Measurements from ENCODE around the gene UQCR11.

The UQCR11 gene

GRCh38 chr19:1585243-1585580 lies 20.1 kb downstream of the UQCR11 start:
- no peak for DNase-seq

GRCh38 chr19:1584500-1585242 lies 20.6 kb downstream of the UQCR11 start:
- DNase-seq = no peak

- no peak for DNase-seq
Measured at GRCh38 chr19:1582201-1582600, 23.1 kb downstream of the UQCR11 start.

GRCh38 chr19:1580957-1581356 lies 24.3 kb downstream of the UQCR11 start:
- no peak for DNase-seq

- DNase-seq = no peak
Measured at GRCh38 chr19:1580382-1580781, 24.9 kb downstream of the UQCR11 start.

GRCh38 chr19:1579222-1579621 lies 26.0 kb downstream of the UQCR11 start:
- DNase-seq = no peak

- no peak for DNase-seq
Measured at GRCh38 chr19:1577929-1578618, 27.2 kb downstream of the UQCR11 start.

GRCh38 chr19:1577090-1577928 lies 28.0 kb downstream of the UQCR11 start:
- no peak for DNase-seq

- DNase-seq = no peak
Measured at GRCh38 chr19:1576242-1577089, 28.8 kb downstream of the UQCR11 start.

GRCh38 chr19:1575323-1576241 lies 29.7 kb downstream of the UQCR11 start:
- DNase-seq = no peak

- no peak for DNase-seq
Measured at GRCh38 chr19:1574354-1575136, 30.7 kb downstream of the UQCR11 start.

- no peak for DNase-seq
Measured at GRCh38 chr19:1572795-1573194, 32.5 kb downstream of the UQCR11 start.

- DNase-seq = no peak
Measured at GRCh38 chr19:1571358-1571757, 33.9 kb downstream of the UQCR11 start.

- no peak for DNase-seq
Measured at GRCh38 chr19:1570836-1571235, 34.4 kb downstream of the UQCR11 start.

GRCh38 chr19:1569997-1570396 lies 35.3 kb downstream of the UQCR11 start:
- DNase-seq = no peak

- DNase-seq = peak; percentile 93
Measured at GRCh38 chr19:1568320-1569019, 36.8 kb downstream of the UQCR11 start, which contains the start of gene MEX3D. Gene MEX3D (minus strand): TSS chr19:1568325. CDS start chr19:1568058, 267 bp downstream.

- DNase-seq = no peak
Measured at GRCh38 chr19:1567848-1568227, 37.4 kb downstream of the UQCR11 start.

- DNase-seq = no peak
Measured at GRCh38 chr19:1567116-1567847, 38.0 kb downstream of the UQCR11 start.

- DNase-seq = no peak
Measured at GRCh38 chr19:1566392-1567115, 38.7 kb downstream of the UQCR11 start.

Data from activated effector memory CD4-positive, alpha-beta T cell treated with anti-CD3 and anti-CD28 coated beads, Interleukin-2, amount 50 U/mL, for 16 hours (primary cell).